HG03558 (cell line): ENCODE data around the gene BICRAL.
"Not testable (repeated sequence)": the region's sequence is repeated elsewhere in the genome, so short reads cannot be mapped to it uniquely, and the experiment has no call there.

Source experiments
- ATAC-seq: cut with Tn5 transposase; IDR thresholded peaks from one replicate; pipeline ENCODE4 v1.9.1; 2021; ENCODE audit warnings: moderate number of reproducible peaks; ENCODE audit not compliant: unreplicated experiment; ENCODE audit errors: extremely low read depth

Gene BICRAL, protein sequence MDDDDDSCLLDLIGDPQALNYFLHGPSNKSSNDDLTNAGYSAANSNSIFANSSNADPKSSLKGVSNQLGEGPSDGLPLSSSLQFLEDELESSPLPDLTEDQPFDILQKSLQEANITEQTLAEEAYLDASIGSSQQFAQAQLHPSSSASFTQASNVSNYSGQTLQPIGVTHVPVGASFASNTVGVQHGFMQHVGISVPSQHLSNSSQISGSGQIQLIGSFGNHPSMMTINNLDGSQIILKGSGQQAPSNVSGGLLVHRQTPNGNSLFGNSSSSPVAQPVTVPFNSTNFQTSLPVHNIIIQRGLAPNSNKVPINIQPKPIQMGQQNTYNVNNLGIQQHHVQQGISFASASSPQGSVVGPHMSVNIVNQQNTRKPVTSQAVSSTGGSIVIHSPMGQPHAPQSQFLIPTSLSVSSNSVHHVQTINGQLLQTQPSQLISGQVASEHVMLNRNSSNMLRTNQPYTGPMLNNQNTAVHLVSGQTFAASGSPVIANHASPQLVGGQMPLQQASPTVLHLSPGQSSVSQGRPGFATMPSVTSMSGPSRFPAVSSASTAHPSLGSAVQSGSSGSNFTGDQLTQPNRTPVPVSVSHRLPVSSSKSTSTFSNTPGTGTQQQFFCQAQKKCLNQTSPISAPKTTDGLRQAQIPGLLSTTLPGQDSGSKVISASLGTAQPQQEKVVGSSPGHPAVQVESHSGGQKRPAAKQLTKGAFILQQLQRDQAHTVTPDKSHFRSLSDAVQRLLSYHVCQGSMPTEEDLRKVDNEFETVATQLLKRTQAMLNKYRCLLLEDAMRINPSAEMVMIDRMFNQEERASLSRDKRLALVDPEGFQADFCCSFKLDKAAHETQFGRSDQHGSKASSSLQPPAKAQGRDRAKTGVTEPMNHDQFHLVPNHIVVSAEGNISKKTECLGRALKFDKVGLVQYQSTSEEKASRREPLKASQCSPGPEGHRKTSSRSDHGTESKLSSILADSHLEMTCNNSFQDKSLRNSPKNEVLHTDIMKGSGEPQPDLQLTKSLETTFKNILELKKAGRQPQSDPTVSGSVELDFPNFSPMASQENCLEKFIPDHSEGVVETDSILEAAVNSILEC

DNA sequence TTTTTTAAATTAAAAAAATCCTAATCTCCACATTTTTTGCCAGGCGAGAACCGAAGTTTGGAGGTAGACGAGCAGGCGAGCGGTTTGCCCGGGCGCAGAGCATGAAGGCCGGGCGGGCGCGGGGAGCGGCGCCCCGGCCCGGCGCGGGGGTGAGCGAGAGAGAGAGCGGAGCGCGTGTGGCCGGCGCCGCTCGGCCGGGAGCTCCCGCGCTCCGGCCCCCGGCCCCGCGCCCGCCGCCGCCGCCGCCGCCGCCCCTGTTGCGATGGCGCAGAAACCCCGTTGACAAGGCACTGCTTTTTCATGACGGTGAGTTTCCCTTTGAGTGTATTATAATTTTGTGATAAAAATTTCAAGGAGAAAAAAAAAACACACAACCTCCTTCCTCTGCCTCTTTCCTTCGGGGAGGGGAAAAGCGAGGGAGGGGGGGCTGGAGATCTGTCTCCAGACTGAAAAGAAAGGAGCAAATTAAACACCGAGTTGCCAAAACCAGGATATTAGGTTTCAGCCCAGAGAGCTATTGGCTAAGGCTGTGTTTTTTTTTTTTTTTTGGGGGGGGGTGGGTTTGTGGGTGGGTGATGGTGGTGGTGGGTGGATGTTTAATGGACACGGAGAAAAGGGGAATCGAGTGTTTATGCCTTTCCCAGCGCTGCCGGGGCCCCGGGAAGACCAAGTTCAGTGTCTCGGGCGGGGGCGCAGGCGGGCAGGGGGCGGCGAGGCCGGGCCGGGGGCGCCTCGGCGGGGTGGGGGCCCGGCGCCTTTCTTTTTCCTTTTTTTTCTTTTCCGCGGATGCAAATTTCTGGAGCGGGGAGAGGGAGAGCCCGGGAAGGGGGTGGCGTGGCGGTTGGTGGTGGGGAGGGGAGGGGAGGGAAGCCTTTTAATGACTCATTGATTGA lies at the start of gene BICRAL:
Gene BICRAL (plus strand): TSS at position 257 of the 893 bp plus-strand sequence. CDS start 39,971 bp downstream, outside the sequence.
- ATAC-seq, result no peak

DNA sequence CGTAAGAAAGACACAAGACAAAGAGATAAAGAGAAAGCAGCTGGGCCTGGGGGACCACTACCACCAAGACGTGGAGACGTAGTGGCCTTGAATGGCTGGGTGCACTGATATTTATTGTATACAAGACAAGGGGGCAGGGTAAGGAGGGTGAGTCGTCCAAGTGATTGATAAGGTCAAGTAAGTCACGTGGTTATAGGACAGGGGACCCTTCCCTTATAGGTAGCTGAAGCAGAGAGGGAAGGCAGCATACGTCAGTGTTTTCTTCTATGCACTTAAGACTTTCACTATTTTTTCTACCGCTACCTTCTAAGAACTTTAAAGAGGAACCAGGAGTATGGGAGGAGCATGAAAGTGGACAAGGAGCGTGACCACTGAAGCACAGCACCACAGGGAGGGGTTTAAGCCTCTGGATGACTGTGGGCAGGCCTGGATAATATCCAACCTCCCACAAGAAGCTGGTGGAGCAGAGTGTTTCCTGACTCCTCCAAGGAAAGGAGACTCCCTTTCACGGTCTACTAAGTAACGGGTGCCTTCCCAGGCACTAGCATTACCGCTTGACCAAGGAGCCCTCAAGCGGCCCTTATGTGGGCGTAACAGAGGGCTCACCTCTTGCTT lies 47.9 kb upstream of the BICRAL start:
- ATAC-seq, result not testable (repeated sequence)

DNA sequence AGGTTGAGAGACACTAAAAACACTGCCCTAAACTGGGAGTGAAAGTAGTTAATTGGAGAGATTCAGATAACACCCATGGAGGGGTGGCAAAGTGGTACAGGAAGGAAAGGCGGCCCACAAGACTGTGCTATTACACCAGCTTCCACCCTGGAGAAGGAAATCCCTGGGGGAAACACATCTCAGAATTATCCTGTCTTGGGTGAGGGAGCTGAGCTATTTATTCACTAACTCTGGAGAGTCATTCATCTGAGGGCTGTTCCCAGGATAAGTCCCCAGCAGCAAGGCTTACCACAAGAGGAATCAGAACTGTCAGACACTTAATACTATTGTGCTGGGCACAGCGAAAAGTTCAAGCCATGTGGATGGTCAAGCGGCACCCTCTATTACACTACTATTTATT lies 45.9 kb upstream of the BICRAL start:
- no peak for ATAC-seq

DNA sequence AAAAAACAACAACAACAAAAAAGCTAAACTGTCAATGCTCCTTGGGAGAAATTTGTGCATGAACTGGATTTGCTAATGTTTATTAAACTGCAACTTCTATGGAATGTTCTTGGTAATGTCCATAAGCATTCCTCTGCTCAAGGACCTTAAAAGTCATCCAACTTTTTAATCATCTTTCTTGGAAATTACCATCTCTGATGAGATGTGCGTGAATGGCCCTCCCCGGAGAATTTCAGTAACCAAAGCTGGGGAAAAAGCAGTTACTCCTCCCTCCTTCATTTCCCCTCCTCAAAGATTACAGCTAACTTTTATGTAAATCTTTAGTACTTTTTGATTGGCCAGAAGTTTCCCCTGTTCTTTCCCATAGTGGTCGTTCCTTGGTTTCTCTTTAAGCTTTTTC lies 41.1 kb upstream of the BICRAL start:
- ATAC-seq, result no peak

DNA sequence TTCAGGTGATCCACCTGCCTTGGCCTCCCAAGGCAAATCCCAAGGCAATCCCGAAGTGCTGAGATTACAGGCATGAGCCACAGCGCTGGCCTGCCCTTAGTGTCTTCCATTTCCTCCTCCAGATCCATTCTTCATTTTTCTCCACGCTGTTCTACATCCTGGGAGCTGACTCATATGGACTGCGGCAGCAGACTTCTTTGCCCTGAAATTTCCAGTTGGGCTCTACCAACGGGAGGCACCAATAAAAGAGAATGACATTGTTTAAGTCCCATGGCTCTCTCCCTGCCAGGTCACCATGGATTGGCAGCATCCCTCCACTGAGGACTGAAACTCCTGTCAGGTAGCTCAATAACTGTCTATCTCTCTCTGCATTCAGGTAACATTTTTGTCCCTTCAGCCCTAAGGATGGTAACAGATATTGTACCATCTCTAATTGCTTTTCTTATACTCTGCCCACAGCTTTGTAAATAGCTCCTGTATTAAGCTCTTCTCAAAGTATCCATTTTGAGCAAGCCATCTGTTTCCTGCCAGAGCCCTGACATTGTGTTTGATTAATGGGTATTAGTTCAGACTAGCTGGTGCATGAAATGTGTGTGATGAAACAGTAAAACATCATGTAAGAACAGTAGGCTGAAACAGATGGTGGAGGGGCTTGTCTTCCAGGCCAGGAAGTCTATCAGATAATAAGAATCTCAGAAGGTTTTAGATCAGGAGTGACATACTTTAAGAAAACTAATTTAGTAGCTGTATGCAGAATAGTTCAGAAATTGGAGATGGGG lies 39.5 kb upstream of the BICRAL start:
- no peak for ATAC-seq

DNA sequence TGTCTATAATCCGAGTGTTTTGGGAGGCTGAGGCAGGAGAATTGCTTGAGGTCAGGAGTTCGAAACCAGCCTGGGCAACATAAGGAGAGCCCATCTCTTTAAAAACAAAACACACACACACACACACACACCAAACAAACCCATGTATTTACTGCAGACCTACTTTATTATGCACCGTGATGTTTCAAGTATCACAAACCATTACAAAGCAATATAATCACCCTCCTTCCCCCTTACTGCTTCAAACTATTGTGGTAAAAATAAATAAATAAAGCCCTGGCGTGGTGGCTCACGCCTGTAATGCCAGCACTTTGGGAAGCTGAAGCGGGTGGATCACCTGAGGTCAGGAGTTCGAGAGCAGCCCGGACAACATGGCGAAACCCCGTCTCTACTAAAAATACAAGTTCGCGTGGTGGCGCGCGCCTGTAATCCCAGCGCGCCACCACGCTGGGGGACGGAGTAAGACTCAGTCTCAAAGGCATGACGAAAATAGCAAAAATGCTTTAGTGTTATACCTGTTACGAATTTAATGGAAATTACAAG lies 37.4 kb upstream of the BICRAL start:
- no peak for ATAC-seq

DNA sequence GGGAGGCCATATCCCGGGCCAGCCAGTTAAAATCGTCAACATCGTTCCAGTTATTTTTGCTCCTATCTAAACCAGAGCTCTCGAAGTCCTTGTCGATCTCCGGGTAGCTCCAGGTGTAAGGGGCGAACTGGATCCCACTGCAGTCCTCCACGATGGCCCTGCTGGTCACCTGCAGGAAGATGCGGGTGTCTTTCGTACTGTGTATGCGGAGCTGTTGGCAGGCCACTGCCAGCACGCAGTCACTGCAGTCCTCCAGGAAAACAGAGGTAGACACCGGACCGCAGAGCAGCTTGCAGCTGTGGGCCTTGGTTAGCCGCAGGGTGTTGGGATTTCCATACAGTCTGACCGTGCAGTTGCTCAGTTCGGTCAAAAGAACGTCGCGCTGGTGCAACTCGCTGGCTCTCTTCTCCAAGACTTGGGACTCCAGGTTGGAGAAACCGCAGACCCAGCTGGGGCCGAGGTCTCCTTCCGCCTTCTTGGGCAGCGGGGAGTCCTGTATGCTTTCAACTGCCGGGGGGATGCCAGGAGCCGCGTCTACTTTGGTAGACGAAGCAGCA lies 36.7 kb upstream of the BICRAL start:
- ATAC-seq, result no peak

DNA sequence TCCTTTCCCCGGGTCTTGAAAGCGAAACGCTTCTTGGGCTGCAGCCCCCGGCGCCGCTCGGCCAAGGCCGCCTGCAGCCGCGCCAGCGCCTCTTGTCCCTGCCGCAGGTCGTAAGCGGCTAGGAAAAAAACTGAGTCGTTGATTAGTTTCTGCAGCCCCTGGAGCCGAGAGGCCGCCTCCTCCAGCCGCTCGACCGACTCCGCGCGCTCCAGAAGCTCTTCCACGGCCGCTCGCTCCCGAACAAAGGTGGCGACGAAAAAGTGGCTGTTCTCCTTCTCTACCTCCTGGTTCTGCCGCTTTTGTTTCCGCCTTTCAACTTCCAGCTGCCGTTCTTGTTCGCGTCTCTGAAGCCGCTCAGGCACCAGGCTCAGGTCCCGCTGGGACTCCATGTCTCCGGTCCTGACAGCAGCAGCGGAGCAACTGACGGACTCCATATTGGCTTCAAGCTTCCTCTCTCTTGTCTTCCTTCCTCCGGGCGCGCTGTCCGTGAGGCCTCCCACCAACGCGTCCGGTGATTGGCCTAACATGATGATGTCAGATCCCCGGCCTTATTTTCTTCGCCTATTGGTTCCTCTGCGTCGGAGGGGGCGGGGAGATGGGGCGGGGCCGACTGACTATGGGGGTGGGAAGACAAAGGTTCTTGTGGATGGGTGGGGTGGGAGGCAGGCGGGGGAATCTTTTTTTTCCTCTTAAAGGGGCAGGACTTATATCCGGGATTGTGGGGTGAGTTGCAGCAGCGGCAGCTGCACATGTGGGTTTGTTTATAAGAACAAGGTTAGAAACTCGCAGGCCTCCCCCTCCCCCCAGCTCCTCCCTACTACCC lies 36.0 kb upstream of the BICRAL start, which contains the start of gene TBCC:
Gene TBCC (minus strand): TSS at position 464 of the 823 bp plus-strand sequence. CDS start 30 bp downstream, at position 434.
- peak; percentile 61 for ATAC-seq

DNA sequence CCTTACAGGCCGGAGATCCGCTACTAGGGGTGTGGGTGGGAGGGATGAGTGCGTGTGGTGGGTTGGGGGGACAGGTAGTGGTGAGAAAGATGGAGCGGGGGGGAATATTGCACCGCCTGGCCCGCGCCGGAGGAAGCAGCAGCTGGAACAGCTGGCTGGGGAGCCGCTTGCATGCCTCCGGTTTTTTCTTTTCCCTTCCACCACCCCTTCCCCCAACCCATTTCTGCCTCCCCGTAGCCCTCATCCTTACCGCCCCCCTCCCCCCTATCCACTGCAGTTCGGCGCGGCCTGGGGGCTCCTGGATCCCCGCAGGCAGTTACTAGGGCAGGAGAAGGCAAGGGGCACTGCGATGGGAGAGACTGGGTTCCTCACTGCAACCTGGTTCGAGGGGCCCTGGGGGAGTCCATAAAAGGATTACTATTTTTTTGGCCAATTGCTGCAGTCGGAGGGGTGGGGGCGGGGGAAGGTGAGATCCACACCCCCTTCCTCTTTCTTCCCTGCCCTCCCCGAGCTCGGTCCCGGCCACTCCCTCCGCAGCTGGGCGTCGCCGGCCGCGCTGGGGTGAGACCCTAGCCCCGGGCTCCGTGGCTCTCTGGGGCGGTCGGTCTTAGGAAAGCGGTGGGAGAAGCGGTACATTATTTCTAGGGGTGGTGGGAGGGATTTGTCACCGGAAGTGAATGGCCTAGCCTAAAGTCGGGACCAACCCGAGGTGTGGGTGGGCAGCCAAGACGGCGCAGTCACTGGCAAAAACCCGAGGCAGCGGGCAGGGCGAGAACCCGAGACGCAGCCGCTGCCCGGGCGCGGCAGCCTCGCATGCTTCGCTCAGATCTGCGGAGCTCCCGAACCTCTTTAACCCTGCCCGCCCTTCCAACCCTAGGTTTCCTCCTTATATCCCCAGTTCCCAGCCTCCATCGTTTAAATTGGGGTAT lies 35.1 kb upstream of the BICRAL start:
- ATAC-seq, result no peak

DNA sequence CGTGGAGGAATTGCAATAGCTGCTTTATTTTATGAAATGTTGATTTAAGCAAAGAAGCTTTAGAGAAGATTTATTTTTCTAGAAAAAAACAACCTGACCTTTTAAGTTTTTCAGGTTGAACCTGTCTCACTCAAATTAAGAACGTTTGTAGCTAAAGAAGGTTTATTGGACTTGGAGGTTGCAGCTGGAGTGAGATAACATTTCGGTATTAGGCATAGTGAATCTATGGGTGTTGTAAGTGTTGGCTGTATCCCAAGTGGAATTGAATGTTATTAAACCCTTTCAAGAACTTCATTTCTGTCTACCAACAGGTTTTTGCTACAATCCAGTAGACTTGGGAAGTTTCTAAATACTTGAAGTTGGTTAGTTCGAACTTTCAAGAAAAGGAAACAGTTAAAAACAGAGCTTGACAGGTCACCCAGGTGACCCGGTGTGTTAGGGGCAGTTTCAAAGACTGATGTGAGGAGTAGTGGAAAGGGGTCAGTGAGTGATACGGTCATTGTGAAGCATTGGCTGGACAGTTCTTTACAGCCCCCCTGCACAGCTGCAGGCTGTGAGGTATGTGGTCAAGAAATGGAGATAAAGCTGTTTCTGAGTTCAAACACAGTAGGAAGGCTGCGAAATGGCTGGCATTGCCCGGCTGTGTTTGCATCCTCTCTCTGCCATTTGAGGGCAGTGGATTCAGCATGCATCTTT lies 33.5 kb upstream of the BICRAL start:
- no peak for ATAC-seq

DNA sequence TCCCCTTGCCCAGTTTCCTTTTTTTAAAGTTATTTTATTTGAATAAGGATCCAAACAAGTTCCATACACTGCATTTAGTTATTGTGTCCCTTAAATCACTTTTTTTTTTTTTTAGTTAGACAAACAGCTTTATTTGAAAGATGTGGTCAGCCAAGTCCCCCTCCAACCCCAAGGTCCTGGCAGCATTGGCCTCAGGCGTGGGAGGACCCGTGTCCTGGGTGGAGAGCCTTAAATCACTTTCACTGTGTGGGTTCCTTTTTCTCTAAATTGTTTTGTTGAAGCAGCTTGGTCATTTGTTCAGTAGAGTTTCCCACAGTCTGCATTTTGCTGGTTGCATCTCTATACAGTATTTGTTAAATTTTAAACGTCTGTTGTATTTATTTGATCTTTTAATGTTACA lies 30.8 kb upstream of the BICRAL start:
- ATAC-seq, result no peak

DNA sequence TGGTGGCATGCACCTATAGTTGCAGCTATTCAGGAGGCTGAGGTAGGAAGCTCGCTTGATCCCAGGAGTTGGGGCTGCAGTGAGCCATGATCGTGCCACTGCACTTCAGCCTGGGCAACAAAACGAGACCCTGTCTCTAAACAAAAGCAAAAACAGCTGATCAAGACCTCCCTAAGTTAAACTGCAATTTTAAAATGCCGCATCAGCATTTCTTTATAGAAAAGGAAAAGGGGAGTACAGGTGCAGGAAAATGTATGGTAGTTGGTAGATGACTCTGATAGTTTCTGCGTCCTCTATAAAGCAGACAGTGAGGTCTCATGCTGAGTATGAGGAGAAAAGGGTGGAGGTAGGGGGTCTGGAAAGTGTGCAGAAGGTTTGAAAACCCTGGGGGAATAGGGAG lies 27.1 kb upstream of the BICRAL start:
- no peak for ATAC-seq

DNA sequence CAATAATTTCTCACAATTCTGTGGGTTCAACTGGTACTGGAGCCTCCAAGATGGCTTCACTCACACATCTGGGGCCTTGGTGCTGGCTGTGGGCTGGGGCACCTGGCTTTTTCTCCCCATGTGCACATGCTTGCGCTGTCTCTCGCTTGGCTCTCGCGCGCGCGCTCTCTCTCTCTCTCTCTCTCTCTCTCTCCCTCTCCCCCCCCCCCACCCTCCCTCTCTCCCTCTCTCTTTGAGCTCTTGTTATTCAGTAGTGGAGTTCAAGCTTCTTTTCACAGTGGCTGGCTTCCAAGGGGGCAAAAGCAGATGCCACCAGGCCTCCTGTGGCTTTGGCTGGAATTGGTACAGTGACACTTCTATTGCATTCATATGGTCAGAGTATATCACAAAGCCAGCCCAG lies 25.1 kb upstream of the BICRAL start:
- ATAC-seq, result no peak

DNA sequence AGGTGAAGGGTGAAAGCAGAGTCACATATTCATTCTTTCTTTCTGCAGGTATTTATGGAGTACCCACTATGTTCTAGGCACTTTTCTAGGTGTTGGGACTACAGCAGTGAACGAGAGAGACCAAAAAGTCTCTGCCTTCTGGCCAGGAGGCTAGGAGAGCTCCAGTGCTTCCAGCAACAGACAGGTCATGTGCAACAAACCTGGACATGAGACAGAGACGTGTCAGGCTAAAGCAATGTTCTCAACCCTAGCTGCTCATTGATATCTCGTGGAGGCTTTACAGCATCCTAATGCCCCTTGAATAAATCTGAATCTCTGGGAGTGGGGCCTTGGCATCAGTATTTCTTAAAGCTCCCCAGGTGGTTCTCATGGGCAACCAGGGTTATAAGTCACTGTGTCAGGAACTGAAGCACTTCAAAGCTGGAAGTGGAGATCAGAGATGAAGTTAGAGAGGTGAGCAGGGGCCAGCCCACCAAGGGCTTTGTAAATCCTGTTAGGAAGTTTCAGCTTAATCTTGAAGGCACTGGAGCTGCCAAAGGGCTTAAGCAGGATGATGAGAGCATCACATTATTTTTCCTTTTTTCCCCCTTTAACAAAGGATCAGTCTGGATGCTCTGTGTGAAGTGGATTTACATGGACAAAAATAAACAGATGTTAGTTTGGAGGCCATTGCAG lies 23.0 kb upstream of the BICRAL start:
- no peak for ATAC-seq
